GM18508 (cell line): Measurements from ENCODE around the gene SMG1.
"Not testable (repeated sequence)": the region's sequence is repeated elsewhere in the genome, so short reads cannot be mapped to it uniquely, and the experiment has no call there.

Experiments
- ATAC-seq: cut with Tn5 transposase; IDR thresholded peaks from one replicate; pipeline ENCODE4 v1.9.1; 2021; ENCODE audit warnings: moderate number of reproducible peaks; ENCODE audit not compliant: insufficient read depth, unreplicated experiment

The SMG1 gene

GRCh38 chr16:18802767-18803343 lies 123.4 kb downstream of the SMG1 start:
- ATAC-seq, result no peak

DNA sequence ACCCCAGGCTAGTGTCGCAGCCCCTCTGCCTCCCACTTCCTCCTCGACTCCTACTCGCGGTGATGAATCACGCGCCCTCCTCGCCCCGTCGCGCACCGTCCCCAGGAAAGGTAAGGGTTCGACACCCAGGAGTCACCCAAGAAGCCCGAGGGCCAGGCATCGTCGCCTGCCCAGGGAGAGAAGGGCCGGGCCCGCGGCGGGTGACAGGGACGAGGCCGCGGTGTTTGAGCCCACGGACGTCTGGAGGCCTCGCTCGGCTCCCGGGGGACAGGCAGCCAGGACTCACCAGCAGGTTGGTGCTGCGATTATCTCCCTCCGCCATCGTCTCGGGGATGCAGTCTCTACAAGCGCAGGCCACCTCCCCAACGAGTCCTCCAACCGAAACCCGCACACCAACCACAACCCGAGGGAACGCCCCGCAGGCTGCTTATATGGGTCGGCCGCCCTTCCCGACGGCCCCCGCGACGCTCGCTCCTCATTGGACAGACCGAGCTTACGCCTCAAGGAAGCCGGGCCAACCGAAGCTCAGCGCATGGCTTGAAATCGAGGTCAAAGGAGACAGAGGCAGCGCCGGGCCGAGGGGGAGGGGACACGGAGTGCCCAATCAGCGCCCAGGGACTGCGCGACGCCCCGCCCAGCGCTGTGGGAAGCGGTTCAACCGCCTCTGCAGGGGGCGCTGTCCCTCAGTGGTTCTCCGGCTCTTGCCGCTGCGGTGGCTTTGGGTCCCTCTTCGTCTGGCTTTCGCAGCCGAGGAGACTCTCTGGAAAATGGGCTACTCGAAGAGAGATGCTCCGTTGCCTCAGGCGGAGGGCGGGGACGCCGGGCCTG lies 124.8 kb downstream of the SMG1 start, which contains the start of gene ARL6IP1:
Gene ARL6IP1, minus strand, starts transcription at position 405 of the 828 bp plus-strand sequence. Its CDS starts 83 bp downstream, at position 322.
- ATAC-seq, result peak; percentile 86

- no peak for ATAC-seq
Measured at GRCh38 chr16:18800775-18801144, 125.4 kb downstream of the SMG1 start.

DNA sequence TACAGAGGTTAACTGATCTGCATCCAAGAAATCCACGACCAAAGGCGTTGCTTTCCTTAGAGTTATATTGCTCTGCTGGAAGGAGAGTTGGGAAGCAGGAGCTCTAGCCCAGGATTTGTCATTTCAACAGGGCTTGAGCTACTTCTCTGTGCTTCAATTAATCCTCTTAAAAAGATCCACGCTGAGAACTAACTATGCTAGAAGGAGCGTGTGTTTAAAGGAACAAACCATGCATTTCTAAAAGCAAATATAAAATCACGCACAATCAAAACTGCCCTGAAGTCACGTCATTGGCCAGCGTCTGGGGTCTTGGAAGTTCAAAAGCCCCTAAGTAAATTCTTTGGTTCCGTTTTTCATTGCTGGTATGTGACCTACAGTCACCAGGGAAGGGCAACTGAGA lies 125.9 kb downstream of the SMG1 start:
- ATAC-seq, result no peak

DNA sequence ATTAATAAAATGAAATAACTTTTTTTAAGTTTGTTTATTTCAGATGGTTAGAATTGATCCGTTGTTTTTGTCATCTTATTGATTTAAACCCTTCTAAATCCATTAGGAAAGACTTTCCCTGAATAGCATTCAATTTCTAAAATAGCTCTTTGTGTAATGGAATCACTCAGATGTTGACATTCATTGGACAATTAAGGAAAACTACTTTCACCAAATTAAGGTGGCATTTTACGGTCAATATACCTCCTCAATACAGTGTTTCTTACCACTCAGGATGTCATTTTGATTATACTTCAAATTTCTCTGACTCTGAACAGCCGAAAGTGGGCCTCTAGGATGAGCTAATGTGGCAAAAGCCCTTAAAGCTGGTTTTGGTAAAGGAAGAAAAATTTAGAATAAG lies 126.7 kb downstream of the SMG1 start:
- ATAC-seq, result no peak

GRCh38 chr16:18797746-18798145 lies 128.5 kb downstream of the SMG1 start:
- no peak for ATAC-seq

DNA sequence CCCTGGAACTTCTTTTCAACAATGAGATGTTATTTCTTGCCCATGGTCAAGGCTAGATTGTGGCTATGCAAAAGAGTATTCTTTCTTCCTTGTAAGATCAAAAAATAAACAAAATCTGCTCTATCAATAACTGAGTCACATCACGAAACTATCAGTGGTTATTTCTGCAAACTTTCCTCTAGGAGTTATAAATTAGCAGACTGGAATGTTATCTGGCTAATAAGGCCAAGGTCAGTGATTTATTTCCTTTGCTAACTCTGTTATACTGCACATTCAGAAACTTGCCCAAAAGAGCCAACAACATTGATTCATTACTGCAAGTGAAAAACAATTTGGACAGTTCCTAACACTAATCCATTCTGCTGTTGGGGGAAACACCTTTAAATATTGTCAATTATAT lies 129.8 kb downstream of the SMG1 start:
- no peak for ATAC-seq

GRCh38 chr16:18792836-18793433 lies 133.3 kb downstream of the SMG1 start:
- no peak for ATAC-seq

GRCh38 chr16:18789850-18790706 lies 136.1 kb downstream of the SMG1 start, which contains the start of gene RPS15A:
Gene RPS15A, minus strand, starts transcription at chr16:18790334. Its CDS starts 1,221 bp downstream, at chr16:18789113.
- ATAC-seq, result peak; percentile 62

GRCh38 chr16:18789515-18789849 lies 136.7 kb downstream of the SMG1 start:
- ATAC-seq, result no peak

GRCh38 chr16:18788828-18789514 lies 137.2 kb downstream of the SMG1 start:
- no peak for ATAC-seq

- ATAC-seq, result no peak
Measured at GRCh38 chr16:18784917-18785623, 141.1 kb downstream of the SMG1 start.

GRCh38 chr16:18783430-18784341 lies 142.5 kb downstream of the SMG1 start:
- no peak for ATAC-seq

DNA sequence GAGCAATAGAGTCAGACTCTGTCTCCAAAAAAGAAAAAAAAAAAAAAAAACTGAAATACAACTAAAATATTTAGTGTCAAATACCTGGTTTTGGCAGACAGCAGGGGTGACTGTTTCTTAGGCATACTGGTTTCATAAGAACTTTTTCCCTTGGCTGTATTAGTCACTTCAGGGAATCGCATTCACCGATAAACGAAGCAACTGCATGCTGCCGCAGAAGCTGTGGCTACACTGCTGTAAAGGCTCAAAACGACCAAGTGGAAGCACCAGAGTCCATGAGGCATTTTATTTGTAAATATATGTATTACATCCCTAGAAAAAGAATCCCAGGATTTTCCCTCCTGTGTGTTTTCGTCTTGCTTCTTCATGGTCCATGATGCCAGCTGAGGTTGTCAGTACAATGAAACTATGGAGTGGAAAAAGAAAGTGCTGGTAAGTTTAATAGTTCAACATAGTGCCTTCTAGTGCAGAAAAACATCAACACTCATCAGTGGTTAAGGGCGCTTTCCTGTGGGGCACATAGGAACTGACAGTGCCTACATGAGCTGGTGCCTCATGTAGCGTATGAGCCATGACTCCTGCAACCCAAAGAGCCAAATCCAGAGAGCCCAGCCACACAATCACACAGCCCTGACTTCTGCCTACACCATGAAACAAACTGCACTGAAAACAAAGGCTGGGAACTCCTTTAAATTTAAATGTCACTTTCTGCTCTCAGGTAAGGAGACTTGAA lies 143.3 kb downstream of the SMG1 start:
- no peak for ATAC-seq

GRCh38 chr16:18781232-18781631 lies 145.0 kb downstream of the SMG1 start:
- ATAC-seq, result not testable (repeated sequence)

DNA sequence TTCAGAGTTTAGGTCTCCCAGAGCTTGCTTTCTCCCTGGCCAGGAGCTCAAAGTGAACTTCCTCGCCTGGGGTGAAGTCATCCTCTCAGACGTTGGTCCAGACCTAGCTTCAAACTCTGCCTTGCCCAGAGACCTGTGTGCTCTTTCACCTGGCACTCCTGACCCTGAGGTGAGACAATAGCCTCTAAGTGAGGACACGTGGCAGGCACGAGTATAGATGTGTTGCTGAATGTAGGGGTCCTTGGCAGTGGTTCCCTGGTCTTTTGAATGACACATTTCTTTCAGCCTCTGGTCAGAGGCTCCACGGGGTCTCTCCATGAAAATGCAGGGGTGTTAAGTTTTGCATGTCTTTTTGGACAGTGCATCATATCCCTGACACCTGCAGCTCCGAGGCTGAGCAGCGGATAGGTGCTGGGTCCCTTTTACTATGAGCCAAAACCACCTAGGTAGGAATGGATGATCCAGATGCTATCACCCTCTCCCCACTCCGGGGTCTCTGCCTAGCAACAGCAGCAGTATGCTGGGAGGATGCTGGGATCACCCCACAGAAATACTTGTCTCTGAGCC lies 145.7 kb downstream of the SMG1 start:
- not testable (repeated sequence) for ATAC-seq

- not testable (repeated sequence) for ATAC-seq
Measured at GRCh38 chr16:18777664-18778063, 148.5 kb downstream of the SMG1 start.
